Measurements from ENCODE around the gene KRTAP1-1. TPM values are rescaled to one million over a fixed set of nuclear protein-coding genes. Genes with fewer than 3 reads are reported as not detected.
"Not testable (repeated sequence)": the region's sequence is repeated elsewhere in the genome, so short reads cannot be mapped to it uniquely, and the experiment has no call there.

Gene KRTAP1-1
- total RNA-seq, 1 experiment from 2014 or later = not detected

DNA sequence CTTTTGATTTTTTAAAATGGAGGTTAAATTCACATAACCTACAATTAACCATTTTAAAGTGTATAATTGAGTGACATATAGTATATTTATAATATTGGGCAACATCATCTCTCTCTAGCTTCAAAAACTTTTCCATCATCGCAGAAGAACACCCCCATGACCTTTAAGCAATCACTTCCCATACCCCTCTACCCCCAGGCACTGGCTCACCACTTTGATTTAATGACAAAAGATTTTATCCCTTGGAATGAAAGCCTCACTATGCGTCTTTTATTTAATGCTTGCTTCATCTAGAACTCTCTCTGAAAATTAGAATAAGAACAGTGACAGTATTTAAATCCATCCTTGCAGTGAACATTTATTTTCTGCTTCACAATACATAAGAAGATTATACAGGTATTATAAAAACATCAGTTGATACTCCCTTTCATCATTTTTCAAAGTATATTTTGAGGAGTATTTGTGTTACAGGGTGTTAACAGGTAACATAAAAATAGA, 3.3 kb downstream of the KRTAP1-1 start:
- no peak overlapping the region for H2AFZ ChIP-seq (ENCODE audit: low read length)
- H3K36me3 ChIP-seq (ENCODE audit: low read depth, low read length) = no peaks in the 10 kb centered on the region
- TF ChIP-seq EZH2phosphoT487 (IDR thresholded peaks at IDR 0.05; ENCODE audit: borderline replicate concordance, low read length) (no peak), EZH2 (IDR thresholded peaks at IDR 0.05; ENCODE audit: low read length, unreplicated experiment) (no peak)
- TF ChIP-seq, protein P1, sequence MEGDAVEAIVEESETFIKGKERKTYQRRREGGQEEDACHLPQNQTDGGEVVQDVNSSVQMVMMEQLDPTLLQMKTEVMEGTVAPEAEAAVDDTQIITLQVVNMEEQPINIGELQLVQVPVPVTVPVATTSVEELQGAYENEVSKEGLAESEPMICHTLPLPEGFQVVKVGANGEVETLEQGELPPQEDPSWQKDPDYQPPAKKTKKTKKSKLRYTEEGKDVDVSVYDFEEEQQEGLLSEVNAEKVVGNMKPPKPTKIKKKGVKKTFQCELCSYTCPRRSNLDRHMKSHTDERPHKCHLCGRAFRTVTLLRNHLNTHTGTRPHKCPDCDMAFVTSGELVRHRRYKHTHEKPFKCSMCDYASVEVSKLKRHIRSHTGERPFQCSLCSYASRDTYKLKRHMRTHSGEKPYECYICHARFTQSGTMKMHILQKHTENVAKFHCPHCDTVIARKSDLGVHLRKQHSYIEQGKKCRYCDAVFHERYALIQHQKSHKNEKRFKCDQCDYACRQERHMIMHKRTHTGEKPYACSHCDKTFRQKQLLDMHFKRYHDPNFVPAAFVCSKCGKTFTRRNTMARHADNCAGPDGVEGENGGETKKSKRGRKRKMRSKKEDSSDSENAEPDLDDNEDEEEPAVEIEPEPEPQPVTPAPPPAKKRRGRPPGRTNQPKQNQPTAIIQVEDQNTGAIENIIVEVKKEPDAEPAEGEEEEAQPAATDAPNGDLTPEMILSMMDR (conservative IDR thresholded peaks at IDR 0.05; ENCODE audit: low read depth, low read length) = no peak
- H3K9me2 ChIP-seq (replicated peaks; ENCODE audit: low read length) = no peaks in the 10 kb centered on the region
- peaks cover 6% of the 10 kb centered on the region for H3K4me1 ChIP-seq (ENCODE audit: insufficient read depth, low read length)
- CTCF ChIA-PET = no interaction called here
- POLR2A ChIA-PET (ENCODE audit: unreplicated experiment) = no interaction called here
- no peak overlapping the region for H3K9ac ChIP-seq (ENCODE audit: low read length)
- no peaks in the 10 kb centered on the region for H3K27me3 ChIP-seq (ENCODE audit: low read length)
- no peaks in the 10 kb centered on the region for H3F3A ChIP-seq (ENCODE audit: low read length, unreplicated experiment)
- intact Hi-C loops (cut with micrococcal nuclease) = no loop called here
- H4K20me1 ChIP-seq (ENCODE audit: low read length) = no peaks in the 10 kb centered on the region
- ATAC-seq (no peak), DNase-seq (no peak)
- H3K79me2 ChIP-seq (ENCODE audit: low read length) = no peaks in the 10 kb centered on the region
- H3K9me3 ChIP-seq (ENCODE audit: low read length) = no peaks in the 10 kb centered on the region
- no peak overlapping the region for H3K4me2 ChIP-seq (ENCODE audit: low read length)
- no peak overlapping the region for H3K27ac ChIP-seq (ENCODE audit: low read length)
- BruUV-seq (replicated peaks) = no TSS peak
- no peak overlapping the region for H3K4me3 ChIP-seq (ENCODE audit: low read length)

DNA sequence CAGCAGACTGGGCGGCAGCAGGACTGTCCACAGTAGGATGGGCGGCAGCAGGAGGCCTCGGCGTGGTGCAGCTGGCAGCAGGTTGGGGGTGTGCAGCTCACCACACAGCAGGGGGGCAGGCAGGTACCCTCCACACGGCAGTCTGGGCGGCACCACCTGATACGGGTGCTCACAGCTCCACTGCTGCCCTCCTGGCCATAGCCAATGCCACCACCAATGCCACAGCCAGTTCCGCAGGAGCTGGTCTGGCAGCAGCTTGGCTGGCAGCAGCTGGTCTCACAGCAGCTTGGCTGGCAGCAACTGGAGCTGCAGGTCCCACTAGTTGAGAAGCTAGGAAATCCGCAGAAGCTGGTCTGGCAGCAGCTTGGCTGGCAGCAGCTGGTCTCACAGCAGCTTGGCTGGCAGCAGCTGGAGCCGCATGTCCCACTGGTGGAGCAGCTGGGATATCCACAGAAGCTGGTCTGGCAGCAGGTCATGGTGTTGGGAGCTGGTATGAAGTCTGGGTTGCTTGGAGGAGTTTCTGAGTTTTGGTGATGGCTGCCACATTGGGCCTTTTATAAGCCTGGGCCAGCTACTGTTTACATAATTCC, 6.8 kb downstream of the KRTAP1-1 start, which contains the start of gene KRTAP1-3:
Gene KRTAP1-3 (minus strand): TSS at position 529 of the 590 bp plus-strand sequence. CDS start 53 bp downstream, at position 476.
- H3K4me2 ChIP-seq (ENCODE audit: low read length); H3K9me3 ChIP-seq (ENCODE audit: low read length); POLR2A ChIA-PET (ENCODE audit: unreplicated experiment); H3K4me1 ChIP-seq (ENCODE audit: insufficient read depth, low read length); CTCF ChIA-PET; H3K4me3 ChIP-seq (ENCODE audit: low read length); BruUV-seq (replicated peaks); H3K9ac ChIP-seq (ENCODE audit: low read length); H2AFZ ChIP-seq (ENCODE audit: low read length); H3F3A ChIP-seq (ENCODE audit: low read length, unreplicated experiment); H3K27ac ChIP-seq (ENCODE audit: low read length); H4K20me1 ChIP-seq (ENCODE audit: low read length); H3K9me2 ChIP-seq (replicated peaks; ENCODE audit: low read length); intact Hi-C loops (cut with micrococcal nuclease); H3K36me3 ChIP-seq (ENCODE audit: low read depth, low read length); H3K79me2 ChIP-seq (ENCODE audit: low read length); DNase-seq; ATAC-seq; H3K27me3 ChIP-seq (ENCODE audit: low read length): not testable (repeated sequence)

DNA sequence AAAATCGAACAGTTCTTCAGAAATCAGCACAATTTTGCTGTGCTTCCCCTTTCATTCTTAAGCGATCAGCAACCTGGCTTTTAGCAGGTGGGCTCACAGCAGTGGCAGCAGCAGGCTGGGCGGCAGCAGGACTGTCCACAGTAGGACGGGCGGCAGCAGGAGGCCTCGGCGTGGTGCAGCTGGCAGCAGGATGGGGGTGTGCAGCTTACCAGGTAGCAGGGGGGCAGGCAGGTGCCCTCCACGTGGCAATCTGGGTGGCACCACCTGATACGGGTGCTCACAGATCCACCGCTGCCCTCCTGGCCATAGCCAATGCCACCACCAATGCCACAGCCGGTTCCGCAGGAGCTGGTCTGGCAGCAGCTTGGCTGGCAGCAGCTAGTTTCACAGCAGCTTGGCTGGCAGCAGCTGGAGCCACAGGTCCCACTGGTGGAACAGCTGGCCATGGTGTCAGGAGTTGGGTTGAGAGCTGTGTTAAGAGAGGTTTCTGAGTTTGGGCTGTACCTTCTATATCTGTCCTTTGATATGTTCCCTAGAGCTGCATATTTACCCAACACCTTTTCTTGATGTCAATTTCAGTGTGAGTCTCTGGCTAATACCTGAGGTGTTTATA, 11.5 kb downstream of the KRTAP1-1 start, which contains the start of gene KRTAP1-4:
Gene KRTAP1-4 (minus strand): TSS at position 563 of the 613 bp plus-strand sequence. CDS start 117 bp downstream, at position 446.
- Histone ChIP-seq H3K27me3 (ENCODE audit: low read length) (no peaks in the 10 kb centered on the region), H2AFZ (ENCODE audit: low read length) (no peak within 1 kb of the TSS), H3K79me2 (ENCODE audit: low read length) (no peaks in the 10 kb centered on the region), H3K4me2 (ENCODE audit: low read length) (no peak within 1 kb of the TSS), H3K9me2 (replicated peaks; ENCODE audit: low read length) (no peaks in the 10 kb centered on the region), H3K4me1 (ENCODE audit: insufficient read depth, low read length) (peaks cover 17% of the 10 kb centered on the region), H3K4me3 (ENCODE audit: low read length) (no peak within 1 kb of the TSS), H4K20me1 (ENCODE audit: low read length) (no peaks in the 10 kb centered on the region), H3K27ac (ENCODE audit: low read length) (no peak within 1 kb of the TSS), H3K9ac (ENCODE audit: low read length) (no peak within 1 kb of the TSS), H3F3A (ENCODE audit: low read length, unreplicated experiment) (no peaks in the 10 kb centered on the region), H3K9me3 (ENCODE audit: low read length) (no peaks in the 10 kb centered on the region), H3K36me3 (ENCODE audit: low read depth, low read length) (no peaks in the 10 kb centered on the region)
- BruUV-seq (replicated peaks) = no TSS peak
- DNase-seq (no peak), ATAC-seq (no peak)
- TF ChIP-seq, protein P1 (conservative IDR thresholded peaks at IDR 0.05; ENCODE audit: low read depth, low read length) = no peak
- ChIA-PET CTCF (no interaction called here), POLR2A (ENCODE audit: unreplicated experiment) (no interaction called here)
- intact Hi-C loops (cut with micrococcal nuclease) = no loop called here

Measured in PC-3 (cell line).